D721Med (cell line): ENCODE data around the gene OBSCN.

Source experiments
- DNase-seq: peaks from one replicate; pipeline ENCODE4 v3.0.0; 2011; ENCODE audit warnings: low spot score; ENCODE audit not compliant: insufficient read length
- FAIRE-seq: peaks from 2 replicates; lab custom pipeline; 2011; peaks lifted over from hg19 to GRCh38; lab: Jason Lieb, UNC
- TF ChIP-seq, protein P1 (sequence below): IDR thresholded peaks from 2 replicates; pipeline ENCODE4 v1.5.1; 2012; ENCODE audit warnings: mild to moderate bottlenecking, control low read depth; ENCODE audit not compliant: insufficient read depth; ENCODE audit errors: missing control alignments

OBSCN gene

DNA sequence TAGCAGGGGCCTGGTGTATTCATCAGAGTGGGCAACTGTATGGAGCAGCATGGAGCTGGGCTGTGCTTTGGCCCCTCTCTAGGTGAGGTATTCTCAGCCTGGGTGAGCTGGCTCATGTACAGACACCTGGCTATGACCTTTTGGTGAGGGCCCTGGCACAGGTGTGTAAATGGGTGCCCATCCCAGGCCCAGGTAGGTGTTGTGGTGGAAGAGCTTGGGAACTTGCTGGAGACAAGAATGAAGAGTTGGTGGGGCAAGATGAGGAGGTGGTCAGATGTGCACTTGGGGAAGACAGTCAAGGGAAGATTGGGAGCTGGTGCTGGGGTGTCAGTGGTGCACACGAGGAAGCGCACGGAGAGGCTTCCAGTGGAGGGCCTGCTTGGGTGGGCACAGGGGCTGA lies 103.2 kb downstream of the OBSCN start:
- no peak for DNase-seq
- TF ChIP-seq, protein P1, sequence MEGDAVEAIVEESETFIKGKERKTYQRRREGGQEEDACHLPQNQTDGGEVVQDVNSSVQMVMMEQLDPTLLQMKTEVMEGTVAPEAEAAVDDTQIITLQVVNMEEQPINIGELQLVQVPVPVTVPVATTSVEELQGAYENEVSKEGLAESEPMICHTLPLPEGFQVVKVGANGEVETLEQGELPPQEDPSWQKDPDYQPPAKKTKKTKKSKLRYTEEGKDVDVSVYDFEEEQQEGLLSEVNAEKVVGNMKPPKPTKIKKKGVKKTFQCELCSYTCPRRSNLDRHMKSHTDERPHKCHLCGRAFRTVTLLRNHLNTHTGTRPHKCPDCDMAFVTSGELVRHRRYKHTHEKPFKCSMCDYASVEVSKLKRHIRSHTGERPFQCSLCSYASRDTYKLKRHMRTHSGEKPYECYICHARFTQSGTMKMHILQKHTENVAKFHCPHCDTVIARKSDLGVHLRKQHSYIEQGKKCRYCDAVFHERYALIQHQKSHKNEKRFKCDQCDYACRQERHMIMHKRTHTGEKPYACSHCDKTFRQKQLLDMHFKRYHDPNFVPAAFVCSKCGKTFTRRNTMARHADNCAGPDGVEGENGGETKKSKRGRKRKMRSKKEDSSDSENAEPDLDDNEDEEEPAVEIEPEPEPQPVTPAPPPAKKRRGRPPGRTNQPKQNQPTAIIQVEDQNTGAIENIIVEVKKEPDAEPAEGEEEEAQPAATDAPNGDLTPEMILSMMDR = no peak
- FAIRE-seq = no peak

DNA sequence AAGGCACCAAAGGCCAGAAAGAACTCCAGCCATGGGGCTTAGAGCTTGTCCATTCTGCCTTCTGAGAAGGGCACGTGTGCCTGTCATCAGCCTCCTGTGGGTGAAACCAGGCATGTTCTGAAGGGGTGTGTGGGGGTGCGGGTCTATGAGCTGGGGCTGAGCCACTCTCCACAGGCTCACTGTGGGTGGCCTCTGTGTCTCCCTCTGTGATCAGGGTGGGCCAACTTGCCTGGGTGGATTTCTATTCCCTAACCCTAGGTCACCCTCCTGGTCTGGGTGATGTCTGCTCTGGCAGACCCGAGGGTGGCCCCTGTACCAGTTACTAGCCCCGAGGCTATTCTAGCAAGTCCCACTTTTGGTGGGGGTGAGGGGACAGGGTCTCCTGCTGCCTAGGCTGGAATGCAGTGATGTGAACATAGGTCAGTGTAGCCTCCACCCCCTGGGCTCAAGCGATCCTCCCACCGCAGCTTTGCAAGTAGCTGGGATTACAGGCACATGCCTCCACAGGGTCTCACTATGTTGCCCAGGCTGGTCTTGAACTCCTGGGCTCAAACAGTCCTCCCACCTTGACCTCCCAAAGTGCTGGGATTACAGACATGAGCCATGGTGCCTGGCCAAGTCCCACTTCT lies 104.4 kb downstream of the OBSCN start:
- DNase-seq = no peak
- FAIRE-seq = no peak
- TF ChIP-seq, protein P1 = no peak

DNA sequence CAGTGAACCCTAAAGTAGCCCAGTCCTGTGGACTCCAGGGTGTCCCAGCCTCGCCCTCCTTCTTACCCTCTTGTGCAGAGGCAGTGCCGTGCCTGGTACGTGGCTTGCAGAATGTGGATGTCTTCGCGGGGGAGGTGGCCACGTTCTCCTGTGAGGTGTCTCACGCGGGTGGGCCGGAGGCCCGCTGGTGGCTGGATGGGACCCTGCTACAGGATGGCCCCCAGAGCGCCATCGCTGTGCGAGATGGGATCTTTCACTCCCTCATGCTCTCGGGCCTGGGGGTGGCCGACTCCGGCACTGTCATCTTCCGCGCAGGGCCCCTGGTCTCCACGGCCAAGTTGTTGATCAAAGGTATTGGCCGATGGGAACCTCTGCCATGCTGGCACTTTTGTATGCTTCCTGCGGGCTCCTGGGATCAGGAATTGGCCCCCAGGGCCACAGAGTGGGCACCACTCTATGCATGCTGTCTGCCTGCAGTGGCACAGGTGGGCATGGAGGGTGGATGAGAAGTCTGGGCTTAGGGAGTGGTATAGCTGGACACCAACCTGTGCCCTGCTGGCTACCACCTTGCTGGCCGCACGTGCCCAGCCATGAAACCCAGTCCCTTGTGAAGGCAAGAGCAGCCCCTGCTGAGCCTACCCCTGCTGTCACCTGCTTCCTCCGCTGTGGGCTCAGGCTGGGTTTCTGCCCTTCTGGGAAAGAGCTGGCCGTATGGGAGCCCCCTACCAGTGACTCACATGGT lies 105.9 kb downstream of the OBSCN start:
- TF ChIP-seq, protein P1 = no peak
- no peak for DNase-seq
- no peak for FAIRE-seq

DNA sequence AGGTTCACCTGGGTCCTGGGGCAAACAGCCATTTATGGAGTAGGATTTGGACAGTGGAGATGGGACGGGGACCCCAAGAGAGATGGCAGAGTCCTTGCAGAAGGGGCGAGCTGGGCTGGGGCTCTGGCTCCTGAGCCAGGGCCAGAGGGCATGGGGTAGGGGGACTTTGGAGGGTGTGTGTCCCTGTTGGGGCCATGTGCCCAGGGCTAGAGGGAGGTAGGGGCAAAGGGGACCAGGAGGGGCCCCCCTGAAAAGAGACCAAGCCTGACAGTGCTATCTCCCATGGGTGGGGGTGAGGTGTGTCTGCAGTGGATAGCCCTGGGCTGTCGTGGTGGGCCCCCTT lies 106.4 kb downstream of the OBSCN start:
- DNase-seq = no peak
- FAIRE-seq = no peak
- TF ChIP-seq, protein P1 = no peak

DNA sequence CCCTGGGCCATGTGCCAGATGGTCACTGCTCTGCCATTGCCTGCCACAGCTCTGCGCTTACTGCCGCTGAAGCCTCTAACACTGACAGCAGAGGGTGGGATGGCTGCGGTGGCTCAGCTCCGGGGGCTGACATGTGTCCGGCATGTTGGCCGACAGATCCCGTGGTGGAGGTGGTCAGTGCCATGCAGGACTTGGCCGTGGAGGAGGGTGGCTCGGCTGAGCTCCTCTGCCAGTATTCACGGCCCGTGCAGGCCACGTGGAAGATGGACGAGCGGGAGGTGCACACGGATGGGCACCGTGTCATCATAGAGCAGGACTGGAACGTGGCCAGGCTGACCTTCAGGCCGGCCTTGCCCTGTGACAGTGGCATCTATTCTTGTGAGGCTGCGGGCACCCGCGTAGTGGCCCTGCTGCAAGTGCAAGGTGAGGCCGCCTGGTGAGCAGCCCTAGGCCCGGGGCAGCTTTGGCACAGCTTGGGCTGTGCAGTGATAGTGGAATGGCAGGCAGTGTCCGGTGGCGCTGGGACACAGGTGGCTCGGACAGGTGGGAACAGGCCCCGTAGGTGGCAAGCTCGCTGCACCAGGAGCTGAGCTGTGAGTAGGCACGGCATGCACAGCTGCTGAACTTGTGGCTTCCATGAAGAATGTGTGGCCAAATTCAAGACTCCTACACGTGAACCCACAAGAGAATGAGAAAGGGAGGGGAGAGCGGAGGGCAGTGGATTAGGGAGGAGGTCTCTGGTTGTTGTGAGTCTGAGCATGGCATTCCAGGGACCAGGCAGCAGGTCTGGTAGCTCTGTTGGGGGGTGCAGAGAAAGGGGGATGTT lies 107.0 kb downstream of the OBSCN start:
- TF ChIP-seq, protein P1 = no peak

DNA sequence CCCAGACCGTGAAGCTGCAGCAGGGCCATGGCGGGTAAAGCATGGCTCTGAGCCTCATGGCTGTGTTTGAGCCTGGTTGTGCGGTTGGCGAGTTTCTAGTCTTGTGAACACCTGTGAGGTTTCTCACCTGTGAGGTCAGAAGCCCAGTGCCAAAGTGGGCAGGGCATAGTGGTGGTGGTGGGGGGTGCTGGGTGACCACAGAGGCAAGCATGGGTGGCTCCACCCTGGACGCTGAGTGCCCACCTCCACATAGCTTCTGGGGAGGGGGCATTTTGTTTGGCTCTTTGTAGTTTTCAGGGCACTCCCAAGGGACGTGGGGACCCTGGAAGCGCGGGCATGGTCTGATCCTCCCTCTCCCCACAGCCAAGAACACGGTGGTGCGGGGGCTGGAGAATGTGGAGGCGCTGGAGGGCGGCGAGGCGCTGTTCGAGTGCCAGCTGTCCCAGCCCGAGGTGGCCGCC lies 107.7 kb downstream of the OBSCN start:
- no peak for FAIRE-seq
- TF ChIP-seq, protein P1 = no peak

More for the DNA sequence above, 107.0 kb downstream of the OBSCN start:
- no peak for DNase-seq
- no peak for FAIRE-seq

More for the DNA sequence above, 107.7 kb downstream of the OBSCN start:
- DNase-seq = no peak
